ENCODE results near the gene KCNMA1.

Gene KCNMA1

DNA sequence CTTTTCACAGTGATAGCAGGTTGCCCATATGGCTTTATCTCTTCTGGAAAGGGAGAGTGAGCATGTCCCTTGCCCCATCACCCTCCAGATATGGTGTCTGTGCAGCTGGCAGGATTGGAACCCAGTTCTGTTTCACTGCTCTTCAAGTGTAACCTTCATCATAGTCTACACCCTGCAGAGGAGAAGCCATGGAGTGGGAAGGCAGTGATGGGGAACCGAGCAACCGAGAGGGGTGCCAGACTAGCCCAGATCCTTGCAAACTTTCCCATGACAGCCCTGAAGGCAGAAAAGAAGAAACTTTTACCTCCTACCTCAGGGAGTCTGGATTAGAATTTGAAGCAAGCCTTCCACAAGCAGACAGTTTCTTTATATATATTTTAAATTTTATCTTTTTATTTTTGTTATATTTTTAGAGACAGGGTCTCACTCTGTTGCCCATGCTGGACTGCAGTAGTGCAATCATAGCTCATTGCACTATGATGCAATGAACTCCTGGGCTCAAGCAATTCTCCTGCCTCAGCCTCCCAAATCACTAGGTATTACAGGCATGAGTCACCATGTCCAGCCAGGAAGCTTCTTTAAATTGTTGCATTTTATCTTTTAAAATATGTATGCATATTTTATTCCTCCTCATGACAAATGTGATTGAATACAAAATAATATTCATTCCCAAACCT is 133.3 kb downstream of the KCNMA1 start:
- DNase-seq, result no peak

DNA sequence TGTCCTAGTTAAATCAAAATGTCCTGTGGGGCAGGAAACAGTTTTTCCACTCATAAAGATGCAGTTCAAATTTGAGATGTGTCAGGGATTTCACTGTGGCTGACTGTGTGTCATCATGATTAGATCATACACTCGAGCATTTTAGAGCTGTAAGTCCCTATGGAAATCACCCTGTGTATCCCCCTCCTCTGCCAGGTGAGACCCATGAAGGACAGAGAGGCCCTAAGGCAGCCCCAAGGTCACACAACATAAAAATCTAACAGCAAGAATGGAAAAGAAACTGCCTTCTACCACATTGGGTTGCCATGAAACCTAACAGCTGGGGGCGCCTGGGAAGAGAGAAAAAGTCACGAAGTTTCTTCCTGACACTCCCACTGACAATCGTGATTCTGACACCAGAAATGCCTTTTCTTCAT is 135.8 kb downstream of the KCNMA1 start:
- no peak for DNase-seq

DNA sequence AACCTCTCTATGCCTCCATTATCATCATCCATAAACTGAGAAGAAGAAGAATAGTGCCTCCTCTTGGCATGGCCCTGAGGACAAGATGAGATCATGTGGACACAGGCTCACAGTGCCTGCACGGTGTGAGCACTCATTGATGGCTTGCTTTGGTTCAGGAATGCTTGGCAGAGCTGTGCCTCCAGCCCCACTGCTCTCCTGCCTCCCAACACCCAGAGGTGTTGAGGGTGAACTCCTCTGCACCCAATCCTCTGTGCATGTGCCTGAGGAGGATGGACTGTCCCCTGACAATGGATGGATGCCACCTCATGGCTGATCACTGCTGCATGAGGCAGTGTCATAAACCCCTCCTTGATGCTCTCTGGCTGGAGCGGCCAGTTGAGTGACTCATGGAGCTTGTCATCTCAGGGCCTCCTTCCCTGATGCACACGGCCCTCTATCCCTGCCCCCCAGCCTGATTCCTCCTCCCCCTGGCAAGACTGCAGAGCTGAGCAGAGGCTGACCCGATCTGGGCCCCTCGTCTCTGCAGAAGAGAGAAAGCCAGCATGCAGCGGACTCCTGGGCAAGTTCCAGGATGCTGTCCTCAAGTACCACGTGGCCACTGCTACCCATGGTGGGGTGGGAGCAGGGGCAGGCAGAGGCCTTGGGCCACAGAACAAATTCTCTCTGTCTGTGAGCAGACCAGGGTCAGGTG is 136.3 kb downstream of the KCNMA1 start:
- peak; percentile 48 for DNase-seq

DNA sequence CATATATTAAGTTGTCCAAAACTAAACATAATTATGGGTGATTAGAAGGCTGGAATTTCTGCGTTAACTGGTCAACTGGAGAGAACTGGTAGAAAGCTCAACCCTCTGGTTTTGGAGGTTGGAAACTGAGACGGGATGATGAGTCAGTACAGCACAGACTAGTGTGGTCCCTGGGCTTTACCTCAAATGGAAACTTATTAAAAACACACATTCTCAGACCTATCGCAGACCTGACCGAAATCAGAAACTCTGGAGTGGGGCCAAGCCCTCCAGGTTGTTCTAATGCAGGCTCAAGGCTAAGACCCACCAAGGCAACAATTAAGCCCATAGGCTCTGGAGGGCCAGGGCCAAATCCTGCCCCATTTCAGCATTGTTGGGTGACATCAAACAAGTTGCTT is 136.9 kb downstream of the KCNMA1 start:
- DNase-seq, result no peak

DNA sequence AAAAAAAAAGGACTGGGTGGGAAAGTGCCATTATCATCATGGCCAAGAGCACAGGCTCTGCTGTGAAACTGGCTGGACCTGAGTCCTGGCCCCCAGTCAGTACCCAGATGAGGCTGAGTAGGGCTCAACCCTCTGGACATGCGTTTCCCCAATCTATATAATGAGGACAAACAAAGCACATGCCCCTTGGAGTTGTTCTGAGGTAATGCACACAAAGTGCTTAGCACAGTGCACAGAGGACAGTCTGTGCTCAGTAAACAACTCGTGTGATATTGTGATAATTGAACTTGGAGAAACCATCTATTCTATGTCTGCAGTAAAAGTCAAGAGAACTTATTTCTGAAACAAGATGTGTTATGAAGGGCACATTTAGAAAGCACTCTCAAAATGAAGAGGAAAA is 138.8 kb downstream of the KCNMA1 start:
- no peak for DNase-seq

DNA sequence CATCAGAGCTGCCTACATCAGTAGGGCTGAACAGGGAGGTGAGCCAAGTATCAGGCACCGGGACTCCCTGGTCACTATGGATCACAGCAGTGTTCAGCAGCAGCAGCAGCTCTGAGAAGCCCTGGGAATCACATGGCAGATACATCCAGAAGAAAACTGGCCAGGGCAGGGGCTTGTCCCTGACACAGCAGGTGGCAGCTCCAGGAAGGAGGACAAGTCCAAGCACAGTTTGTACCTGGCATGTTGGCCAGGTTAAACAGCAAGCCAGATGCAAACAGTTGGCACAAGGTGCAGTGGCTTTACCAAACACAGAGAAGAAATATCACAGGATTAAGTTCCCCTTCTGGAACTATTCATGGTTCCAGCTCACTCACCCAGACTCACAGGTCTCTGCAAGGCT is 139.4 kb downstream of the KCNMA1 start:
- DNase-seq, result no peak

DNA sequence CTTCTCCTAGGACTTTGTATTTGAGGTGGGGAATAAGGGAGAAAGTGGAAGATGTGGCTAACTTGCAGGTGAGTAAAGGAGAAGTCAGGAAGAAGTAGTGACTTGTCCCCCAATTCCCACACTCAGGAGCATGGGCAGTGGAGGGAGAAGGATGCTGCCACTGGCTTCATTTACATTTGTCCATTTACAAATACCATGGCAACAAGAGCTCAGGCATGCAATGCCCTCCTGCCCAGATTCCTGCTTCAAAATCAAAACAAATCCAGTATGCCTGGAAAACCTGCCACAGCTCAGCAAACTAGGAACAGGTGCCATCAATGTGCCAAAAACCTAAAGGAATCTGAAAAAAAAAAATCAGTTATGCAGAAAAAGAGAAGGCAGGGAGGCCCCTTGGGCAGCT is 139.9 kb downstream of the KCNMA1 start:
- DNase-seq, result no peak

DNA sequence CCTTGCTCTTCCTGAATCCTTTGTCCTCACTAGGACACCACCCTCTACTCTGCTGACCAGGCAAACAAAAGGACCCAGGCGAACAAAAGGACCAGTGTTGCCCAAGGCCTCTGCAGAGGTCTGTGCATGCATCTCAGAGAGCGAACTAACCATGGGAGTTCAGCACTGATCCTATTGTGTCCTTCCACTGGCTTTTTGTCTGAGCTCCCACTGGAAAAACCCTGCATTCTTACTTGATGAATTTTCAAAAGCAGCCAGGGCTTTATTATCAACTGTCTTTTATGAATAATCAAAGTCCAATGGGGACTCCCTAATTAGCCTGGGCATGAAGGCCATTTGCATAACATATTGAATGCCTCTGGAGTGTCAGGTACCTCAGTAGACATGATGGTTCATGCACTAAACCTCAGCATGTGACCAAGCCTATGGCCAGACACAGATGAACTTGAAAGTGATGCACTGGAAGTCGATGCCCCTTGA is 140.6 kb downstream of the KCNMA1 start:
- DNase-seq, result peak; percentile 65

DNA sequence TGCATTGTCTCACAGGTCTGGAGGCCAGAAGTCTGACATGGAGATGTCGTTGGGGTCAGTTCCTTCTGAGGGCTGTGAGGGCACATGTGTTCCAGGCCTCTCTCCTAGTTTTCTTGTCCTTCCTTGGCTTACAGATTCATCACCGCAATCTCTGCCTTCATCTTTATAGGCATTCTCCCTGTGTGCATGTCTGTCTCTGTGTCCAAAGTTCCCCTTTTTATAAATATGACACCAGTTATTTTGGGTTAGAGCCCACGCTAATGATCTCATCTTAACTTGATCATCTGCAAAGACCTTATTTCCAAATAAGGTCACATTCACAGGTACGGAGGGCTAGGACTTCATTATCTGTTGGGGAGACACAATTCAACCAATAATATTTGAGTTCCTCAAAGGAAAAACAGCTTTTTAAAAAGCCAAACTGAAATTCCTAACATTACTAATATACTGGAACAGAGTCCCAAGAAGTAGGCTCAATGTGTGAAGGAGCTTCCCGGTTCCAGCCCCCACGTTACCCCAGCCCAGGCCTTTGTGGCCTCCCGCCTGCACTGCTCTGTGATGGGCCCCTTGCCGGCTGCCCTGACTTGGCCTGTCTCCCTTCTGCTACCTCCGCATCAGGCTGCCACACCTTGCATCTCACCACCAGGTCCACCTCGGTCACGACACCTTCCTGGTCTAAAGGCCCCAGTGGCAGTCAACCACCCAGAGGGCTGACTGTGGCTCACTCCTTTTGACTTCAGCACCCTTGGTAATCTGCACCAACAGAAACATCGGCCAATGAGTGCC is 142.7 kb downstream of the KCNMA1 start:
- DNase-seq, result no peak

DNA sequence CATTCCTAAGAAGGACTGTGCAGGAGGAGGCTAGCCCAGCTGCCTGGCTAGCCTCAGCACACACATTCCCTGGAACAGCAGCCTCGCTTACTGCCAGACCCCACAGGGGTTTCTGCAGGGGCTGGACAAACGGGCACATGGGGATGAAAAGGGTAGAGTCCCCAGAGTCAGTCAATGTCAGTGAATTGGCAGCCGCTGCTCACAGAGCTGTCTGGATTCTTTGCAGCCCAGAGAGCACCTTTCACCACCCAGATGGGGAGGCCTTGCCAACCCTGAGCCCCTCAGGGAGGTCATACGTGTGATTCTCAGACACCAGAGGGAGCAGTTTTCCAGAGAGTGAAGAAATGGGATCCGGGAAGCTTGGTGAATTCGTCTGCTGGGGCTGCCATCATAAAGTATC is 143.3 kb downstream of the KCNMA1 start:
- DNase-seq, result peak; percentile 44

DNA sequence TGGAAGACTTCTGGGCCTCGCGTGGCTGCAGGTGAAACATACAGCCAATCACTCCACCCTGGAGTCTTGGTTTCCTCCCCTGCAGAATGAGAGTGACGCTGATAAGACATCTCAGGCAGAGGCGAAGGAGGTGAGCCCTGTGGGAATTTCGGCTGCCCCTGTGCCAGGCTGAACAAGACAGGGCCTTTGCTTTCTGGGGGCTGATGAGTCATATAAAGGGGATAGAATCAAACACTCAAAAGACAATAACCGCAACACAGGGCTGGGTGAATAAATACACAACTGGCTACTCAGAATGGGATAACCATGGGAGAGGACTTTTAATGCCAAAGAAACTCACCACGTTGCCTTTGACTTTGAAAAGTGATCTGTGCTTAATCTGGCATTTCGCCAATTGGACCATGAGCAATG is 143.8 kb downstream of the KCNMA1 start:
- no peak for DNase-seq

DNA sequence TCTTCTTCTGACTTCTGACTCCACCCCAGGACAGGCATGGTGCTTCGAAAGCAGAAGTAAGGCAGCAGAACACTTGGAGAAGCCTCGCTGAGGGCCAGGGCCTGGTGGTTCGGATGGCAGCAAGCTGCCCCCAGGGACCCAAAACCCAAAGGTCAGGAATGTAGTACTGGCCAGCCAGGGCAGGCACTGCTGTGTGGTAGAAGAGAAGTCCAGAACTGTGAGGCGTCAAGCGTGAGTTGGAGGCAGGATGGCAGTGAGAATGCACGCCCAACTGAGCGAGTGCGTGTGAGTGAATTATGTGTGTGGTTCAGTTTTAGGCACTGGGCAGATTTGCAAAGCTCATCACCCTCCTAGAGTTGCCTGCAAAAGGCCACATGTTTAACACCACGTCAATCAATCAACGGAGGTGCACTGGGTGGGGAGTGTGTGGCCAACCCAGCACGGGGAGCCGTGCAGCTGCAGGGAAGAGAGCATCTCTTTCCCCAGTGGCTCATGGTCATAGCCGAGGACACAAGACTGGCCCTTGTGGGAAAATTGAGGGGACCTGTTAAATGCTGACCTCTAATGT is 144.3 kb downstream of the KCNMA1 start:
- no peak for DNase-seq

DNA sequence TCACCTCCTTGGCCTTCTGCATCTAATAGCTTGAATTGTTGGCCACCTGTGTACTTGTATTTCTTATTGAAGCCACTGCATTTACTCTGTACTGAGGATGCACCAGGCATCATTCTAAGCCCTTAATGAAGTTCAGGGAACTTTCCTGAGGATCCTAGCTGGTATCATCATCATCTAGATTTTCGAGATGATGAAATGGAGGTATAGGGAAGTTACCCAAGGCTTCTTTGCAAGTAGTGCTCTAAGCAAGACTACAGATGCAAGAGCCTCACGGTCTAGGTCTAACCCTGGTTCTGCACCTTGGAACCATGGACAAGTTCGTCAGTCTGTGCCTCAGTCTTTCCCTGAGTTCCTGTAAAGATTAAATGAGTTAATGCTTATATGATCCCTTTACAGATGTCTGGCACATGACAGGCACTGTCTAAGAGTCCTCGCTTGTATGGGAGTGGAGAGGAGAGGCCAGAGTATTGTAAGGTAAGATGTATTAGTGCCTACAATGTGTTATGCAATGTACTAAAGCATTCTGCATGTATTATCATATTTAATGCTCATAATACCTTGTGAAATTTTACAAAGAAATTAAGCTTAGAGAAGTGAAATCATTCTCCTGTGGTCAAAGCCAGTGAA is 145.1 kb downstream of the KCNMA1 start:
- no peak for DNase-seq

DNA sequence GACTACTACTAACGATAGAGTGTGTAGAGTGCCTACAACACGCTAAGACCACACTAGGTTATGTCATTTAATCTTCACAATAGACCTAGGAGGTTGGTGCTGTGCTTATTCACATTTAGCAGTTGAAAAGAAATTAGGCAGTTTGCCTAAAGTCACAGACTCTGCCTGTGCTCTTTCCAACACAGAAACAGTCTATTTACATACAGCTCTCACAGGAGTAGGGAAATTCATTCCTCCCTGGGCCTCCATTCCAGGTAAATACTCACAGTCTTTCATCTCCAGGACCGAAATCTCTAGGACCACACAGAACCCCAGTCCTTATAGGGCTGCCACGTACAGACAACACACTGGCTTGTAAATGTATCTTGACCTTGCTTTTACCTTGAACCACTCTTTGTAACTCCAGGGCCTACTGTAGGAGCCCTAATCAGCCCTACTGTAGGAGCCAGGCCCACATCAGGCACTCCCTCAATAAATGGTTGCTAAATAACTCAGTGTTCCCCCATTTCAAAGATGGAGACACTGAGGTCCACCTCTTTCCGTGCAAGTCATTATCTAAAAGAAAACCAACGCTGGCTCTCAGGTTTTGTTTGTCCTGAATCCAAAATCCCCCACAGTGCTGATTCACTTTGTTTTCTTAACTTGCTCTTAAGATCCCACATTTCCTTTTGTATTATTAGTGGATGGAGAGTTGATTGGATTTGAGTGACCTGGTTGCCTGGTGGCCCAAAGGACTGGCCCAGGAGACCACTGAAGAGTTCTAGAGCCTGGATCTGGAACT is 146.9 kb downstream of the KCNMA1 start:
- no peak for DNase-seq

DNA sequence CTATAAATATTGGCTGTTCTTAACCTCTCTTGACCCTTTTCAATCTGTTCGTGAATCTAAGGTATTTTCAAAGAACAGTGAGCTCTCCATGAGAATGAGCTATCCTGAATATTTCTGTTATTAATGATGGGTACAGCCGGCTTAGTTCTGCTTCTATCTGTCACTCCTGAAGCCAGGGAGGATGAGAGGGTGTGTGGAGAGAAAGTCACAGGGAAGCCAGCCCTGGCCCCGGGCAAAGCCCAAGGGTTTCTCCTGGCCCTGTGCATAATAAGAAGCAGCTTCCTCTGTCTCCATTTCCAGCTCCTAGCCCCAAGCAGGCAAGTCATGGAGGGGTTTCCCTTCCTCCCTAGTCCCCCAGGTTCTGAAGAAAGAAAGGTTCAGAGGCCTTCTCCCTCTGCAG is 151.1 kb downstream of the KCNMA1 start:
- DNase-seq, result no peak

DNA sequence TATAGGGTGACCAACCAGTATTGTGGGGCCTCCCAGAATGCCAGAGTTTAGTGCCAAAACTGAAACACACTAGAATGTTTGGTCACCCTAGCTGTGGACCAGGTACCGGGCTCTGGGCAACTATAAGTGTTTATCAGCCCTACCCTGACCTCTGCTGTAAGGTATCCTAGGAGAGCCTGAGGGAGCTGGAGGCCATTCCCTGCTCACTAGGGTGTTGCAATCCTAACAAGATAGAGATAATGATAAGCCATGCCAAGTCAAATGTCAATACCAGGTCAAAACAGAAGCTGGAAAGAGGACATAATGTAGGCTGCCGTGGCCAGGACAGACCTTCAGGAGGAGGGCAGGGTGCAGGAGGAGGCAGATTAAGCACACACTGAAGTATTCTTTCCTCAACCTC is 151.8 kb downstream of the KCNMA1 start:
- no peak for DNase-seq

DNA sequence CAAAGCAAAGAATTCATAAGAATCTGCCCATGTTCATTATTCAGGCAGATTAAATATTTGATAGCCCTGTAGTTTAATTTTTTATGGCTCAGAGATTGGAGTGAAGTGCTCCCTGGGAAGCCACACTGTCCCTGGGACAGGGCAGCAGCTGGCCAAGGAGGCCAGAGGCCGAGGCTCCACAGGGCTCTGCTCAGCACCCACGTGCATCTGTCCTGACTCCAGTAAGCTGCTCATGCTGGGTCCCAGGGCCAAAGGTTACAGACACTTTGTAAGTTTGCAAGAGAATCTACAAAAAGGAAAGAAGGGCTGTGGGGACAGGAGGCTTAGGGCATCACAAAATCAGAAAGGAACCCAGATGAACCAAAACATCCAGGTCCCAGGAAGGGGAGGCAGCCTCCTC is 155.5 kb downstream of the KCNMA1 start:
- no peak for DNase-seq

DNA sequence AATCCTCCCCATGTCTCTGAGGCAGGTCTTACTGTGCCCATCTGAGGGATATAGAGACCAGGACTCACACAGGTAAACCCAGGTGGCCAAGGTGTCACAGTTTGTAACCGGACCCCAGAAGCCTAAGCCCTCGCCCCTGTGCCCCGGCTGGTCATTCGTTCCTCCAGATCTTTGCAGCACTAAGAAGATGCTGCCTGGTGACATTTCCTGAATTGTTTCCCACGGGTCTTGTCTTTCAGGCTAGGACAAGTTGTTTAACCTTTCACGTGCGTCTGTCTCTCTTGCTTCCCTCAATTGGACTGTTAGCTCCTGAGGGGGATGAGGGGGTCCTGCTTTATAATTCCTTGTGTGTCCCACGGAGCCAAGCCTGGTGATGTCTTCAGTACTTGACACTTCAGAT is 158.0 kb downstream of the KCNMA1 start:
- no peak for DNase-seq

DNA sequence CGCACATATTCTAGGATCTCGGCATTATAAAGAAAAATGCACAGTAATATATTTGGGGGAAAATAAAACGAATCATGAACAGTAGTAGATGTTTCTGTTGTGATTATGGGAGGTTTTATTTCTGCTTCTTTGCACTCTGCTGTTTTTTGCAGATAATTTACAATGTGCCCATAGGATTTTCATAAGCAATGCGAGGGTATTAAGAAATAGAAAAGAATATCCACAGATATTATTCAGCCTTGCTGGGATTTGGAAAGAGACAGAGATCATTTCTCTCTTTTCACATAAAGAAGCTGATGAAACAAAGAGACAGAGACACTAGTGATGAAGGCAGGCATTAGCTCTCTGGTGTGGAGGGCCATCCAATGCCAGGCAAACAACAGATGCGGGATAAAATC is 158.6 kb downstream of the KCNMA1 start:
- no peak for DNase-seq

DNA sequence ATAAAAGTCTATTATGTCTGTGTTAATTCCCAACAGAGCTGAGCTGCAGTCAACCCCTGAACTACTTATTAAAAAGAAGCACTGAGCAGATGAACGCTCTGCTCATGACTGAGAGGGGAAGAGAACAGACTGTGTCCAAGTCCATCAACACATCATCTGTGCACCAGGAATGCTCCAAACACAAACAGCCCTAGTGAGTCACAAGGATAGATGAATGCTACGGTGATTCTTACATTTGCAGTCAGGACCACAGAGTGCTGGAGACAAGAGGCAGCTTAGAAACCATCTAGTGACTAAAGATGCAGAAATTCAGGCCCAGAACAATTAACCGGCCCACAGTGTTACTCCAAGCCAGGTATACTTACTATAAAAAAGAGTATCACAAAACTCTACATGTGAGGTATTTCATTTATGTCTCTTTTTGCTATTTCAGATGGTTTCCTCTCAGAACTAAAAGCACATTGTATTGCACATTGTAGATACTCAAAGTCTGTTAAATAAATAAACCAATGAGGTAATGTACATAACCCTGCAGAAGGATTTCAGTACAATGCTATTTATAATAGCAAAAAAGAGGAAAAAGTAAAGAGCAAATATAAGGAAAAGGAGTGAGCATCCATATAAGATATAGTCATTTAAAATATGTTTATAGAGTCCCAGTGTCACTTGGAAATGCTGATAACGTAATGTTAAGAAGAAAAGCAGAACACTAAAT is 159.2 kb downstream of the KCNMA1 start:
- peak; percentile 30 for DNase-seq

DNA sequence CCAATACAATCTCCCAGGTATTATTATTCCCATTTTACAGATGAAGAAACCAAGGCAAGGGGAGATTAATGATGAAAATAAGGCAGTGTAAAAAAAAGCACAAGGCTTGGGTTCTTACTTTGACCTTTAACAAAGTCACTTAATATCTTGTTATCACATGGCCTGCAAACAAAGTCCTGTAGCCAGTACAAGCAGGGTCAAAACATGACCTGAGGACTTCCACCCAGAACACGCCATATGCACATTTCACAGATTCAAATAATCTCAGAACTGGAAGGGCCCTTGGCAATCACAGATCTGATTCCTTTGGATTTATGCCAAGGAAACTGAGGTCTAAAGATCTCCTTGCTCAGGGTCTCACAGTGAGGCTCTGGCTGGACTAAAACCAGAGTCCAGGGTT is 162.1 kb downstream of the KCNMA1 start:
- no peak for DNase-seq

DNA sequence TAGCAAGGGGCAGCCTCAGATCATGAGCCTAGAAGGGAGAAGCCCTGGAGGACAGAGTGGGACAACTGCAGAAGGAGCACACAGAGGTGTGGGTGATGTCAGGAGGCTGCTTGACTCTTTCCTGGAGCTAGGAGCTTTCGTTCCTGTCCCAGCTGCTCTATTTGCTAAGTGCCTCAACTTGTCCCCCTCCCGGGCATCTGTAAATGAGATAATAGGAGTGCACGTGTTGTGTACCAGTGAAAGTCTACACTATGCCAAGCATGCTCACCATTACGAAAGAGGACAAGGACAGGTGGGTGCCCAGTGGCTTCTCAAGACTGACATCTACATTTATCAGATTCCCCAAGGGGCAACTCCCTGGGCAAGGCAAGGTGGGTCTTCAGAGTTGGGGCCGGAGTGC is 162.7 kb downstream of the KCNMA1 start:
- DNase-seq, result no peak
